ENCODE measurements around the gene ILKAP. TPM values are rescaled to one million over a fixed set of nuclear protein-coding genes. Genes with fewer than 3 reads are reported as not detected.

The ILKAP gene
- total RNA-seq, 1 experiment from 2014 or later = 24.2 TPM

- DNase-seq (ENCODE audit: extremely low read depth, low read depth) = no peak
These were observed 48.3 kb downstream of the ILKAP start for GRCh38 chr2:238155051-238155760.

GRCh38 chr2:238154570-238154969, 48.9 kb downstream of the ILKAP start:
- no peak for DNase-seq (ENCODE audit: extremely low read depth, low read depth)

DNA sequence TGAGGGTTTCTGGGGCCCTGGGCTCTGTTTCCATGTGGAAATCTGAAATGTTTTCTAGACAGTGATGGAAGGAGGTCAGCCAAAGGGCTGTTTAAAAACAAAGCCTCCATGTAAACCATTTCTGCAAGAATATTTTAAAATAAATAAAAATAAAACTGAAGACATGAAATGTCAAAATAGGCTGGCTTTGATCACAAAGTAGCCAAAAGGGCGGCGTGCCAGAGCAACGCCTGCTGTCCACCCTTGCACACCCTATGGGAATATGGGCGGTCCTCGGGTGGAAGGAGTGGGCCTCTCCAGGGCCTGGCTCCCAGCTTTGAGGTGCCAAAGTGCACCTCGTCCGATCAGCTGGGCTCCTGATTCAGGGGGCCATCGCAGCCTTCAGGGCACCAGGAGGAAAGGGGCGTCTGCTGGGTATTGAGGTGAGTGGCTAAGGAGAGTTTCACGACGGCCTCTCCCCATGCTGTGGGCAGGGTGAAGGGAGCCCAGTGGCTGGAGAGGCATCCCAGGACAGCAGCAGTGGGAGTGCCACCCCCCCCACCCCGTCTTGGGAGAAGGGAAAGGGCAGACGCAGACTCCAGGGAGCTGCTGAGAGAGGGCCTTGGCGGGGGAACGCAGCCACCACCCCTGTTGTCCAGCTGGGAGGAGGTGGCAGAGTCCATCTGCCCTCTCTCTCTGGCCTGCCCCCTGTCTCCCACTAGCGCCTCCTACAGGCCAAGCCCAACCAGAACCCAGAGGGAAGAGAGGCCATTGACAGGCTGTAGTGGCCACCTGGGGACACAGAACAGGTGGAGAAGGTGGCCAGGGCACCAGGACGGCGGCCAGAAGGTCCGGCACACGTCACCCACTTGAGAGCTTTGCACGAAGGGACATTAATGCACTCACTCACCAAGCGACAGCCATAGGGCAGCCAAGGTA, 50.5 kb downstream of the ILKAP start:
- no peak for DNase-seq (ENCODE audit: extremely low read depth, low read depth)

DNA sequence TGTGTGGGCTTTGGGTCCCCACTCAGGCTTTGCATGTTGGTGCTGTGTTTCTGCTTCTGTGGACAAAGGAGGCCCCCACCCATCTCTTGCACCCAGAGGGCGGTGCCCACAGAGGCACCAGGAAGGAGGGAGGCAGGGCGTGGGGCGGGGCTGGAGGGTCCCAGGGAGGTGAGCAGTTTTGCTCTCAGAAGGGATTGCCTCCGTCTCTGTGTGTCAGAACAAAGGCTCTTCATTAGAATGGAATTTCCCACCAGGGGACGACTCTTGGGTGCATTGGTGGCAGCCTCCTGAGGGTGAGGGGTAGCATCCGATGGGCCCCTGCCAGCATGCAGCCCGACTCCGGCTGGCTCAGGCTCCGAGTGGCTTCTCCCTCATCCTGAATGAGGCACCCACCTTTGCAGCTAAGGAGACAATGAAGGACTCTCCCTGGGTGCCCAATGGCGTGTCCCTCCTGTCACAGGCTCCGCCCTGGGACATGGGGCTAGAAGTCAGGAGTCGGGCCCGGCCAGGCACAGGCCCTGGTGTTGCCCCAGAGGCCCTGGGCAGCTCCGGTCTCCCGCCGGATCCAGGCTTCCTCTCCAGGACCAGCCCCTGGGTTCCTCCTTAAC, 51.8 kb downstream of the ILKAP start:
- no peak for DNase-seq (ENCODE audit: extremely low read depth, low read depth)

GRCh38 chr2:238151205-238151604, 52.3 kb downstream of the ILKAP start:
- no peak for DNase-seq (ENCODE audit: extremely low read depth, low read depth)

DNA sequence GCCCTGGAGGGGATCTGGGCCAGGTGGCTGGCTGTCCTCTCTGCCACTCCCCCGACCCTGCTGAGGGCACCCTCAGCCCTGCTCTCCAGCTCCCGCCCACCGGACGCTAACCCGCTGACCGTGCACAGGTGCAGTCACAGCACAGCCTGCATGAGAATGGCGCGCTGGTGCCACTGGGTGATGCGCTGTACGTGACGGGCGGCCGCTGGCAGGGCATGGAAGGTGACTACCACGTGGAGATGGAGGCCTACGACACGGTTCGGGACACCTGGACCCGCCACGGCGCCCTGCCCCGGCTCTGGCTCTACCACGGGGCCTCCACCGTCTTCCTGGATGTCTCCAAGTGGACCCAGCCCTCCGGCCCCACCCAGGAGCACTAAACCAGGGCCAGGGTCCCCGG, 52.8 kb downstream of the ILKAP start:
- DNase-seq (ENCODE audit: extremely low read depth, low read depth) = no peak

- DNase-seq (ENCODE audit: extremely low read depth, low read depth) = no peak
These were observed 53.5 kb downstream of the ILKAP start for GRCh38 chr2:238149841-238150572.

- DNase-seq (ENCODE audit: extremely low read depth, low read depth) = no peak
These were observed 54.5 kb downstream of the ILKAP start for GRCh38 chr2:238148981-238149380.

GRCh38 chr2:238146884-238147544, 56.5 kb downstream of the ILKAP start:
- DNase-seq (ENCODE audit: extremely low read depth, low read depth) = no peak

GRCh38 chr2:238145851-238146250, 57.6 kb downstream of the ILKAP start:
- no peak for DNase-seq (ENCODE audit: extremely low read depth, low read depth)

DNA sequence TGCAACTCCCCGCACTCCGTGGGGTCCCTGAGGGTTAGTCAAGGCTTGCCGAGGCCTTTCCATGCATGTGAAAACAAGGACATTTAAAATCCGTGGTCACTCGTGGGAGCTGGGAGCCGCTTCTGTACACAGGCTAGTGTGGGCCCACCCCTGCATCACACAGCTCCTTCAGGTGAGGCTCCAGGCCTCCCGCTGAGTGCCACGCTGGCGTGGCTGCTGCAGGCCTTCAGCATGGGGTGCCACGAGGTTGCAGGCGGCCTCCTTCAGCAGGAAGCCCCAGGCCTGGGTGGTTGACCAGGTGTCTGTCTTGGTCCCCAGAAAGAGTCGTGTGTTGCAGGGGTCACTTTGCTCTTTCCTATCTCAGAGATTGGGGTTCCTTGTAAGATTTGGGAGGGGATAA, 58.4 kb downstream of the ILKAP start:
- DNase-seq (ENCODE audit: extremely low read depth, low read depth) = no peak

- DNase-seq (ENCODE audit: extremely low read depth, low read depth) = no peak
These were observed 59.2 kb downstream of the ILKAP start for GRCh38 chr2:238144262-238144661.

- DNase-seq (ENCODE audit: extremely low read depth, low read depth) = peak; percentile 15
These were observed 60.1 kb downstream of the ILKAP start for GRCh38 chr2:238143239-238143951.

- DNase-seq (ENCODE audit: extremely low read depth, low read depth) = no peak
These were observed 60.9 kb downstream of the ILKAP start for GRCh38 chr2:238142382-238143205.

- DNase-seq (ENCODE audit: extremely low read depth, low read depth) = peak; percentile 26
These were observed 61.8 kb downstream of the ILKAP start for GRCh38 chr2:238141541-238142318.

DNA sequence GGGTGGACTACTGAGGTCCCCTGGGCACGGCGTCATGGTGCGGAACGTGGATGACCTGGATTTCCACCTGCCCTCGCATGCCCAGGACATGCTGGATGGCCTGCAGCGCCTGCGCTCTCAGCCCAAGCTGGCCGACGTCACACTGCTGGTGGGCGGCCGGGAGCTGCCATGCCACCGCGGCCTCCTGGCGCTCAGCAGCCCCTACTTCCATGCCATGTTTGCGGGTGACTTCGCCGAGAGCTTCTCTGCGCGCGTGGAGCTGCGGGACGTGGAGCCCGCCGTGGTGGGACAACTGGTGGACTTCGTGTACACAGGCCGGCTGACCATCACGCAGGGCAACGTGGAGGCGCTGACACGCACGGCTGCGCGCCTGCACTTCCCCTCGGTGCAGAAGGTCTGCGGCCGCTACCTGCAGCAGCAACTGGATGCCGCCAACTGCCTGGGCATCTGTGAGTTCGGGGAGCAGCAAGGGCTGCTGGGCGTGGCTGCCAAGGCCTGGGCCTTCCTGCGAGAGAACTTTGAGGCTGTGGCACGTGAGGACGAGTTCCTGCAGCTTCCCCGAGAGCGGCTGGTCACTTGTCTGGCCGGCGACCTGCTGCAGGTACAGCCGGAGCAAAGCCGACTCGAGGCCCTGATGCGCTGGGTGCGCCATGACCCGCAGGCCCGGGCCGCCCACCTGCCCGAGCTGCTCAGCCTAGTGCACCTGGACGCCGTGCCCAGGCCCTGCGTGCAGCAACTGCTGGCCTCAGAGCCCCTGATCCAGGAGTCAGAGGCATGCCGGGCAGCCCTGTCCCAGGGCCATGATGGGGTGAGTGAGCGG, 62.6 kb downstream of the ILKAP start:
- no peak for DNase-seq (ENCODE audit: extremely low read depth, low read depth)

DNA sequence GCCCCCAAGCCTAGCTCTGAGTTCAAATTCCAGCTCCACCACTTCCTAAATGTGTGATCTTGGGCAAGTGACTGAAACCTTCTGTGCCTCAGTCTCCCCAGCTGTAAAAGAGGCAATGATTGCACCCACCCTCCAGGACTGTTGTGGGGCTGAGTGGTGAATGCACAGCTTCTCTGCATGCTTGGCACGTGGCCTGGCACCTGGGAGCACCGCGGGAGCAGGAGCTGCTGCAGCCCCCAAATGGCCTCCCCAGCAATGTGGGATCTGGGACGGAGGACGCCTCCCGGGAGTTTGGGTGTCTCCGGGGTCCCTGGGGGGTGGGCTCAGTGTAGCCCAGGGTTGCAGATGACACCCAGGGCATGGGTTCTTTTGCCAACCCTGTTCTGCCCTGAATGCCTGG, 63.5 kb downstream of the ILKAP start:
- no peak for DNase-seq (ENCODE audit: extremely low read depth, low read depth)
